SK-N-SH treated with all-trans-retinoic acid at 6 μM for 48 hours (cell line): Measurements from ENCODE around the gene FOXP3.

Source experiments
- BACH2 ChIP-seq: fragments of 250-450 bp; sonication (Bioruptor Pico); IDR thresholded peaks from 2 replicates; pipeline ENCODE4 v1.9.0; 2021; ENCODE audit warnings: mild to moderate bottlenecking, borderline replicate concordance
- ZC3H10 ChIP-seq: fragments of 250-450 bp; sonication (Bioruptor Pico); IDR thresholded peaks from 2 replicates; pipeline ENCODE4 v1.5.1; 2021; ENCODE audit warnings: mild to moderate bottlenecking, moderate library complexity

DNA sequence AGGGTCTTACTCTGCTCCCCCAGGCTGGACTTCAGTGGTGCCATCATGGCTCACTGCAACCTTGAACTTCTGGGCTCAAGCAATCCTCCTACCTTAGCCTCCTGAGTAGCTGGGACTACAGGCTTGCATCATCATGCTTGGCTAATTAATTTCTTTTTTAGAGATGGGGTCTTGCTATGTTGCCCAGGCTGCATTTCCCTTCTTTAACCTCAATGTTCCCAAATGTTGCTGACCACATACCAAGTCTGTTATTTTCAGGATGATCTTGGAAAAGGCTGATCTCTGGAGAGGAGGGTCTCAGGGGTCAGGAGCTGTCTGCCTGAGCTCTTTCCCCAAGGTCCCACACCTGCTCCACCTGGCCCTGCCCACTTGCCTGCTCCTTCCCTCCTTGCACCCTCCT lies 44.4 kb downstream of the FOXP3 start:
- TF ChIP-seq BACH2 (CRISPR knock-in tag) (no peak), ZC3H10 (CRISPR knock-in tag) (no peak)
